ENCODE data around the gene GSE1.

GSE1 gene

DNA sequence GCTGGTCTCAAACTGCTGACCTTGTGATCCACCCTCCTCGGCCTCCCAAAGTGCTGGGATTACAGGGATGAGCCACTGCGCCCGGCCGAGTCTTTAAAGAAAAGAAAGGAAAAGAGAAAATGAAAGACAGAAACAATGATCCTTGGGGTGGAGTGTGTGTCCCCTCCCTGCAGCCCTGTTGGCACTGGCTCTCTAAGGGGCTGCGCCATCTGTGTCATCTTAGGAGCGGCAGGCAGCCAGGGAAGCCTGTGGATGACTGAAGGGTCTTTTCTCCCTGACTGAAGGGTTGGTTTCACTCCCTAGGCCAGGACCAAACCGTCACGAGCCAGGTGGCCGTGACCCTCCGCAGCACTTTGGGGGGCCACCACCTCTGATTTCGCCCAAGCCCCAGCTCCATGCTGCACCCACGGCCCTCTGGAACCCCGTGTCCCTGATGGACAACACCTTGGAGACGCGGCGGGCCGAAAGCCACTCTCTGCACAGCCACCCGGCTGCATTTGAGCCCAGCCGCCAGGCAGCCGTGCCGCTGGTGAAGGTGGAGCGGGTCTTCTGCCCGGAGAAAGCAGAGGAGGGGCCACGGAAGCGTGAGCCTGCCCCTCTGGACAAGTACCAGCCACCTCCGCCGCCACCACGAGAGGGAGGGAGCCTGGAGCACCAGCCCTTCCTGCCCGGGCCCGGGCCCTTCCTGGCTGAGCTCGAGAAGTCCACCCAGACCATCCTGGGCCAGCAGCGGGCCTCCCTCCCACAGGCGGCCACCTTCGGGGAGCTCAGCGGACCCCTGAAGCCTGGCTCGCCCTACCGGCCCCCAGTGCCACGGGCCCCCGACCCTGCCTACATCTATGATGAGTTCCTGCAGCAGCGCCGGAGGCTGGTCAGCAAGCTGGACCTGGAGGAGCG is 48.0 kb downstream of the GSE1 start:
- H3K4me3 ChIP-seq (replicated peaks; ENCODE audit: low read depth, low read length): no peak overlapping the region
- DNase-seq (ENCODE audit: extremely low read depth, low read depth): no peak
- TF ChIP-seq, protein P1, sequence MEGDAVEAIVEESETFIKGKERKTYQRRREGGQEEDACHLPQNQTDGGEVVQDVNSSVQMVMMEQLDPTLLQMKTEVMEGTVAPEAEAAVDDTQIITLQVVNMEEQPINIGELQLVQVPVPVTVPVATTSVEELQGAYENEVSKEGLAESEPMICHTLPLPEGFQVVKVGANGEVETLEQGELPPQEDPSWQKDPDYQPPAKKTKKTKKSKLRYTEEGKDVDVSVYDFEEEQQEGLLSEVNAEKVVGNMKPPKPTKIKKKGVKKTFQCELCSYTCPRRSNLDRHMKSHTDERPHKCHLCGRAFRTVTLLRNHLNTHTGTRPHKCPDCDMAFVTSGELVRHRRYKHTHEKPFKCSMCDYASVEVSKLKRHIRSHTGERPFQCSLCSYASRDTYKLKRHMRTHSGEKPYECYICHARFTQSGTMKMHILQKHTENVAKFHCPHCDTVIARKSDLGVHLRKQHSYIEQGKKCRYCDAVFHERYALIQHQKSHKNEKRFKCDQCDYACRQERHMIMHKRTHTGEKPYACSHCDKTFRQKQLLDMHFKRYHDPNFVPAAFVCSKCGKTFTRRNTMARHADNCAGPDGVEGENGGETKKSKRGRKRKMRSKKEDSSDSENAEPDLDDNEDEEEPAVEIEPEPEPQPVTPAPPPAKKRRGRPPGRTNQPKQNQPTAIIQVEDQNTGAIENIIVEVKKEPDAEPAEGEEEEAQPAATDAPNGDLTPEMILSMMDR (IDR thresholded peaks at IDR 0.05; ENCODE audit: low read depth, low read length, missing control alignments): no peak

DNA sequence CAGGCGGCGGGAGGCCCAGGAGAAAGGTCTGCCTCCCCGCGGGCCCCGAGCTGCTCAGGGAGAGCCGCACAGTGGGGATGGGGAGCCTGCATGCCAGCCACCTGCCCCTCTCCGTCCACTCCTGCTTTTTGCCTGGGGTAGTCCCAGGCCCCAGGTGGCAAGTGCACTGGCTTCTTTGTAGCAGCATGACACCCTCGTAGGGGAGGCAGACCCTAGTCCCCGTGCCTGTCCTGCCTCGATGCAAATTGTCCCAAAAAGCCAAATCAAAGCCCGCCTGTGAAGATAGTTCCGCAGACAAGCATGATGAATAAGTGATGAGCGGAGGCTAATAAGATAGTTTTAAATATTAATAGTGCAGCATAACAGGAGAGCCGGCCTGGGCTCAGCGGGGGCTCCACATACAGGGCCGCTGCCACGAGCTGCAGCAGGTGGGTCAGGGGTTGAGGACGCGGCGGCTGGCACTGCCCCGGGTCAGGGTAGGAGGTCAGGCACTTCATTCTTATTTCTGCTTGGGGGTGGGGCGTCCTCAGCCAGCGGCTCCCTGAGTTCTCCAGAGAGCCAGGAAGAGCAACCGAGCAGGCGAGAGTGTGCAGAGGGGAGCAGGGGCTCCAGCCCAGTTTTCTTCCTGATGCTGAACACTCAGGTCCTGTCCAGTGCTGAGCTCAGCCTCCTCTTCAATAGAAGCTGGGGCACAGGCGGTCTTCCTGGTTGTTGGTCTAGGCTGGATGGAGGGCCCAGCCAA is 48.8 kb downstream of the GSE1 start:
- TF ChIP-seq, protein P1 (IDR thresholded peaks at IDR 0.05; ENCODE audit: low read depth, low read length, missing control alignments): no peak
- DNase-seq (ENCODE audit: extremely low read depth, low read depth): no peak
- no peak overlapping the region for H3K4me3 ChIP-seq (replicated peaks; ENCODE audit: low read depth, low read length)

DNA sequence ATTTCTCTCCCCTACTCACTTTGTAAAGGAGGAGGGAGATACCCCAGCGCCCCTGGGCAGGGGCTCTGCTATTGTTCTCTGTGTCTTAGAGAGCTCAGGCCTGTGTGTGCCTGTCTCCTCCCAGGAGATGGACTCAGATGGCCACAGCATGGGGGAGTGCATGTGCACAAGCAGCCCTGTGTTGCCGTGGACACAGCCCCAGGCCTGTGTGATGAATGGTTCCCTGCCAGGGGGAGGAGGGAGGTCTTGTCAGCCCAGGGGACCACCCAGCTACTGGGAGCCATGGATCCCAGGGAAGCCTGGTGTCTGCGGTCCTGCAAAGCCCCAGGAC is 49.3 kb downstream of the GSE1 start:
- TF ChIP-seq, protein P1 (IDR thresholded peaks at IDR 0.05; ENCODE audit: low read depth, low read length, missing control alignments): no peak
- no peak for DNase-seq (ENCODE audit: extremely low read depth, low read depth)
- no peak overlapping the region for H3K4me3 ChIP-seq (replicated peaks; ENCODE audit: low read depth, low read length)

DNA sequence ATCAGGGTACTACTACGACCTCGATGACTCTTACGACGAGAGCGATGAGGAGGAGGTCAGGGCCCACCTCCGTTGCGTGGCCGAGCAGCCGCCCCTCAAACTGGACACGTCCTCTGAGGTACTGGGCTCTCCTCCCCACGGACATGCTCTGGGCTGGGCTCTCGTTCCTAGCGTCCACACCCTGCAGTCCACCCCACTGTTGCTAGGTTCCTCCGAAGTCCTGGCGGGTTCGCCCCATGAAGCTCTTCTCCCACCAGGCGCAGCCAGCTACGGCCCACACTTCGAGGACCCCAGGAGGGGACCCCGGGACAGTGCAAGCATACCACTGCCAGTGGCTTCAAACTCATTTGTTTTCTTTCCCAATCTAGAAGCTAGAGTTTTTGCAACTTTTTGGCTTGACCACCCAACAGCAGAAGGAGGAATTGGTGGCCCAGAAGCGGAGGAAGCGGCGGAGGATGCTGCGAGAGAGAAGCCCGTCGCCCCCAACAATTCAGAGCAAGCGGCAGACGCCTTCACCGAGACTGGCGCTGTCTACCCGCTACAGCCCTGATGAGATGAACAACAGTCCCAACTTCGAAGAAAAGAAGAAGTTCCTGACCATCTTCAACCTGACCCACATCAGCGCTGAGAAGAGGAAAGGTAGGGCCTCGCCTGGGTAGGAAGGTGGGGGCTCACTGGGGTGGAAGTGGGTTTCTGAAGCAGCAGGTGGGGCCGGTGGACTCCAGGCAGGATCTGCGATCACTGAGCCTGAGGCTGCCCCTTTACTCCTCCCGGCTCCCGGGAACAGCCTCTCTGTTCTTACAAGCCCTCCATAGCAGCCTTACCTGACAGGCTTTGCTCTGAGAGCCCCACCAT is 50.1 kb downstream of the GSE1 start:
- no peak for DNase-seq (ENCODE audit: extremely low read depth, low read depth)
- H3K4me3 ChIP-seq (replicated peaks; ENCODE audit: low read depth, low read length): no peak overlapping the region
- TF ChIP-seq, protein P1 (IDR thresholded peaks at IDR 0.05; ENCODE audit: low read depth, low read length, missing control alignments): no peak

DNA sequence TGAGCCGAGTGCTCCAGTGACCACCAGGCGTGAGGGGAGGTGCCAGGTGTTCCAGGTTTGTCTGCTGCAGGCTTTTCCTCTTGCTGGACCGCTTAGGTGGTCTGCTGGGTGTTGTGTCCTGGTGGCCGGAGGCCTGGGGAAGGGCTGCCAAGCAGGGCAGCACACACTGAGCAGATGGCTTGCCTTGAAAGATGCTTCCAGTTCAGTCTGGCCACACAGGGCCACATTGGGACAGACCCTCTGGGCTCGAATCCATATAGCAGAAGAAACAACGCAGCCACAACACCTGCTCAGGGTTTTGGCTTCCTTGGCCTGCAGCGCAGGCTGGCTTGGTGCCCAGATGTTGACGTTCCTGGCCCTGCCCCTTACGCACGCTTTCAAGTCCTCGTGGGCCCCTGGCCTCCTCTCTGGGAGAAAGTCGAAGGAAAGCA is 50.8 kb downstream of the GSE1 start:
- DNase-seq (ENCODE audit: extremely low read depth, low read depth): no peak
- H3K4me3 ChIP-seq (replicated peaks; ENCODE audit: low read depth, low read length): no peak overlapping the region
- TF ChIP-seq, protein P1 (IDR thresholded peaks at IDR 0.05; ENCODE audit: low read depth, low read length, missing control alignments): no peak

DNA sequence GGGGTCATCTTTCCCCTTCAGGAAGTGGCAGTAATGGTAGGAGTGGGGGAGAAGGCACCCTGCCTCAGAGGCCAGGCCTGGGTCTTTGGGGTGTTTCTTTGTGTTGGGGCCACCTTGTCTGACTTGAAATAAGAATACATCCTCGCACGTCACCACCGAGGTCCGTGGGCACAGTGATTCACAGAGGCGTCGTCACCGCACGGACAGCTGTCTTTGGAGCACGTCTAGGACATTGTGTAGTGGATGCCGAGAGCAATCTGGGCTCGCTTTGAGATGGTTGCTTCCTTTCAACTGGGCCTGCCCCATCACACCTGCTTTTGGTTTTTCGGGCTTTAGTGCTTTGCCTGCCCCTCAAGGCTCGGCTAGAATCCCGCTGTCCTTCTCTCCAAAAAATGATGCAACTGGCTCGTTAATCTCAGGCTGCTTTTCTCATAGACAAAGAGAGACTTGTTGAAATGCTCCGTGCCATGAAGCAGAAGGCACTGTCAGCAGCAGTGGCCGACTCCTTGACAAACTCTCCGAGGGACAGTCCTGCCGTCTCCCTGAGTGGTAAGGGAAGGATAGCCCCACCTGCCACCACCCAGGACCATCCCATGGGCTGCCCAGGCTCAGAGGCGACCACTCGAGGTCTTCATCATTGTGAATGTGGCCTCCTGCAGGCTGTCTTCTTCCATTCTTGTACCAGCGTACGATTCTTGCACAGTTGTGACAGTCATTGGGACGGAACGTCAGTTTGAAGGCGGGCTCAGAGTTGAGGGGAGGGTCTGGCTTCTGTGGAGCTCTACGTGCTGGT is 51.7 kb downstream of the GSE1 start:
- TF ChIP-seq, protein P1 (IDR thresholded peaks at IDR 0.05; ENCODE audit: low read depth, low read length, missing control alignments): no peak
- H3K4me3 ChIP-seq (replicated peaks; ENCODE audit: low read depth, low read length): no peak overlapping the region
- DNase-seq (ENCODE audit: extremely low read depth, low read depth): no peak

Measured in HFF-Myc (cell line).